Measurements from ENCODE around the gene CADM1. TPM values are rescaled to one million over a fixed set of nuclear protein-coding genes. Genes with fewer than 3 reads are reported as not detected.

Gene CADM1
- total and polyA plus RNA-seq, 2 donors (not counting 3 experiments of a cell fraction or from before 2014, with no cell fraction given), result 0.52 to 2.6 TPM

GRCh38 chr11:115363426-115363825 lies 140.8 kb downstream of the CADM1 start:
- no peaks in the 10 kb centered on the region for H3K79me2 ChIP-seq (ENCODE audit: control insufficient read depth, insufficient read depth, low read length)
- dilution Hi-C loops (cut with MboI; ENCODE audit: extremely low pct_ligation_motif_present, low sequenced_read_pairs) (no loop called here), intact Hi-C loops (cut with micrococcal nuclease) (no loop called here)
- TF ChIP-seq, protein P1, sequence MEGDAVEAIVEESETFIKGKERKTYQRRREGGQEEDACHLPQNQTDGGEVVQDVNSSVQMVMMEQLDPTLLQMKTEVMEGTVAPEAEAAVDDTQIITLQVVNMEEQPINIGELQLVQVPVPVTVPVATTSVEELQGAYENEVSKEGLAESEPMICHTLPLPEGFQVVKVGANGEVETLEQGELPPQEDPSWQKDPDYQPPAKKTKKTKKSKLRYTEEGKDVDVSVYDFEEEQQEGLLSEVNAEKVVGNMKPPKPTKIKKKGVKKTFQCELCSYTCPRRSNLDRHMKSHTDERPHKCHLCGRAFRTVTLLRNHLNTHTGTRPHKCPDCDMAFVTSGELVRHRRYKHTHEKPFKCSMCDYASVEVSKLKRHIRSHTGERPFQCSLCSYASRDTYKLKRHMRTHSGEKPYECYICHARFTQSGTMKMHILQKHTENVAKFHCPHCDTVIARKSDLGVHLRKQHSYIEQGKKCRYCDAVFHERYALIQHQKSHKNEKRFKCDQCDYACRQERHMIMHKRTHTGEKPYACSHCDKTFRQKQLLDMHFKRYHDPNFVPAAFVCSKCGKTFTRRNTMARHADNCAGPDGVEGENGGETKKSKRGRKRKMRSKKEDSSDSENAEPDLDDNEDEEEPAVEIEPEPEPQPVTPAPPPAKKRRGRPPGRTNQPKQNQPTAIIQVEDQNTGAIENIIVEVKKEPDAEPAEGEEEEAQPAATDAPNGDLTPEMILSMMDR (IDR thresholded peaks at IDR 0.05; ENCODE audit: extremely low read depth in 1 of 2, insufficient read depth in 1 of 2, low read depth in 1 of 2, low read length in 2 of 2), result no peak
- TF ChIP-seq EZH2 (IDR thresholded peaks at IDR 0.05; ENCODE audit: borderline replicate concordance, low read depth, low read length, severe bottlenecking) (no peak), GATA2 (IDR thresholded peaks at IDR 0.05; ENCODE audit: insufficient read depth, insufficient read length, low read depth, low read length) (no peak), MYC (IDR thresholded peaks at IDR 0.05; ENCODE audit: low read depth, low read length) (no peak), JUN (IDR thresholded peaks at IDR 0.05; ENCODE audit: borderline replicate concordance, insufficient read depth, insufficient read length, low read depth) (no peak), FOS (IDR thresholded peaks at IDR 0.05; ENCODE audit: borderline replicate concordance, insufficient read depth, low read length) (no peak), POLR2AphosphoS5 (IDR thresholded peaks at IDR 0.05; ENCODE audit: insufficient read depth, low read depth, low read length) (no peak), POLR2A (IDR thresholded peaks at IDR 0.05; ENCODE audit: low read depth, low read length) (no peak)
- TF ChIP-seq, protein P2, sequence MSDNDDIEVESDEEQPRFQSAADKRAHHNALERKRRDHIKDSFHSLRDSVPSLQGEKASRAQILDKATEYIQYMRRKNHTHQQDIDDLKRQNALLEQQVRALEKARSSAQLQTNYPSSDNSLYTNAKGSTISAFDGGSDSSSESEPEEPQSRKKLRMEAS (IDR thresholded peaks at IDR 0.05; ENCODE audit: insufficient read depth, insufficient read length), result no peak
- DNase-seq (ENCODE audit: low read depth, low spot score) (no peak), FAIRE-seq (no peak)
- no TSS peak for BruUV-seq (replicated peaks)
- no peaks in the 10 kb centered on the region for H4K20me1 ChIP-seq (replicated peaks; ENCODE audit: control insufficient read depth, extremely low read depth, insufficient read depth, low read length)
- H3K9ac ChIP-seq (replicated peaks; ENCODE audit: extremely low read depth, insufficient read depth, low read length), result no peak overlapping the region
- H3K36me3 ChIP-seq (ENCODE audit: control insufficient read depth in 2 of 2, extremely low read depth in 1 of 2, insufficient read depth in 2 of 2, low read length in 2 of 2), result no peaks in the 10 kb centered on the region
- POLR2A ChIA-PET, result no interaction called here
- H2AFZ ChIP-seq (ENCODE audit: low read depth, low read length), result no peak overlapping the region
- no peak overlapping the region for H3K4me2 ChIP-seq (ENCODE audit: insufficient read depth, low read length)
- no peaks in the 10 kb centered on the region for H3K9me3 ChIP-seq (replicated peaks; ENCODE audit: control insufficient read depth, insufficient read depth, low read length)
- H3K4me1 ChIP-seq (ENCODE audit: control insufficient read depth, extremely low read depth, insufficient read depth, low read length), result no peaks in the 10 kb centered on the region
- no peak overlapping the region for H3K4me3 ChIP-seq (replicated peaks in 1 of 3; ENCODE audit: insufficient read depth in 1 of 3, low read depth in 1 of 3, low read length in 3 of 3)
- CTCF ChIA-PET, result no interaction called here
- H3K27me3 ChIP-seq (ENCODE audit: control insufficient read depth in 2 of 2, insufficient read depth in 2 of 2, low read length in 2 of 2), result no peaks in the 10 kb centered on the region
- H3K27ac ChIP-seq (ENCODE audit: insufficient read depth, low read depth, low read length), result no peak overlapping the region
- no peaks in the 10 kb centered on the region for H3K9me1 ChIP-seq (replicated peaks; ENCODE audit: control insufficient read depth, extremely low read depth, insufficient read depth, low read length)
